Transverse colon (tissue), 4 donors: Measurements from ENCODE around the gene SGF29. TPM values are rescaled to one million over a fixed set of nuclear protein-coding genes. Genes with fewer than 3 reads are reported as not detected.

Experiments used
- DNase-seq: peaks from one replicate; pipeline ENCODE4 v3.0.0-alpha.2; 2019
- H3K27ac ChIP-seq, 4 donors: fragments of 200-600 bp; sonication (generic); 2 replicates each; pipeline ENCODE4 v1.5.1; 2016 to 2018; ENCODE audit warnings: inconsistent platforms in 4 of 4
- H3K27me3 ChIP-seq: fragments of 200-600 bp; sonication (generic); 2 replicates; pipeline ENCODE4 v1.5.1; 2017; ENCODE audit warnings: inconsistent platforms
- H3K36me3 ChIP-seq, 4 donors: fragments of 200-600 bp; sonication (generic); 2 replicates each; pipeline ENCODE4 v1.5.1; 2017 to 2019; ENCODE audit warnings: inconsistent platforms in 4 of 4
- H3K4me1 ChIP-seq, 4 donors: fragments of 200-600 bp; sonication (generic); 2 replicates each; pipeline ENCODE4 v1.5.1; 2017 to 2020; ENCODE audit warnings: inconsistent platforms in 4 of 4
- H3K4me3 ChIP-seq, 4 donors: fragments of 200-600 bp; sonication (generic); 1 replicate in 1 of 4; 2 replicates in 3 of 4; pipeline versions ENCODE4 v1.5.1 to v1.6.1; 2017 to 2019; ENCODE audit warnings: inconsistent platforms in 4 of 4
- H3K9me3 ChIP-seq, 2 donors: fragments of 200-600 bp; sonication (generic); 2 replicates each; pipeline ENCODE4 v1.5.1; 2017 to 2019; ENCODE audit warnings: inconsistent platforms in 2 of 2
- CTCF ChIP-seq, 5 experiments: fragments of 200-600 bp in 3 of 5; fragments of 450-650 bp in 2 of 5; sonication (generic) in 3 of 5; IDR thresholded peaks; 1 replicate in 2 of 5; 2 replicates in 3 of 5; pipeline ENCODE4 v1.5.1; 2016 to 2017; ENCODE audit warnings: antibody characterized with exemption in 5 of 5, inconsistent platforms in 3 of 5, mild to moderate bottlenecking in 2 of 5, moderate library complexity in 1 of 5
- EP300 ChIP-seq: sonication (generic); formaldehyde crosslinking; IDR thresholded peaks from one replicate; pipeline ENCODE4 v1.6.1; 2017; ENCODE audit warnings: antibody characterized with exemption, low read depth
- POLR2A ChIP-seq: fragments of 450-650 bp; IDR thresholded peaks from one replicate; pipeline ENCODE4 v1.6.1; 2016; ENCODE audit warnings: antibody characterized with exemption, mild to moderate bottlenecking, moderate library complexity
- POLR2AphosphoS5 ChIP-seq, 3 donors: sonication (generic); formaldehyde crosslinking; IDR thresholded peaks; one replicate each; pipeline ENCODE4 v1.6.1; 2016; ENCODE audit warnings: antibody characterized with exemption in 3 of 3
- WGBS, 2 donors: methylation state at CpG; one replicate each; pipeline ENCODE4 v1.1.5; 2018; ENCODE audit warnings: low coverage in 1 of 2; 5-methylcytosine and 5-hydroxymethylcytosine counted together
- in situ Hi-C, 4 donors: fragments of 200-750 bp; cut with MboI; loops; one replicate each; pipeline versions ENCODE4 v1.15.0 to v1.15.1; 2017; ENCODE audit warnings: low sequenced_read_pairs in 3 of 4, low pct_ligation_motif_present in 1 of 4, low pct_unique_long_range_greater_than_20kb in 1 of 4
- intact Hi-C: fragments of 100-400 bp; cut with DNase I; formaldehyde crosslinking; loops from one replicate; pipeline ENCODE4 v1.15.1; 2023; ENCODE audit warnings: low total_unique reads
- total RNA-seq, 4 donors: library from RNA; depleted of rRNA; stranded (reverse); fragments of >200 nt; gene quantifications; one replicate each; pipeline ENCODE4 v1.1.0, GENCODE V29; 2016

Gene SGF29
- 10 to 100 TPM; 22.1 to 95.0 (median 32.1) TPM for total RNA-seq

GRCh38 chr16:28553776-28554633, at the start of gene SGF29:
Gene SGF29 (plus strand): TSS chr16:28553920. CDS start chr16:28581070, 27,150 bp downstream.
- Histone ChIP-seq H3K9me3 (no peaks in the 10 kb centered on the region), H3K36me3 (peaks cover 0 to 11% (median 2%) of the 10 kb centered on the region in 4 donors), H3K4me3 (peak within 1 kb of the TSS; percentile 62 to 80 (median 66)), H3K4me1 (peaks cover 5 to 28% (median 13%) of the 10 kb centered on the region in 4 donors), H3K27me3 (no peaks in the 10 kb centered on the region), H3K27ac (peak within 1 kb of the TSS; percentile 97 to 99 (median 98))
- DNase-seq: peak; percentile 95
- TF ChIP-seq EP300 (no peak), POLR2AphosphoS5 (IDR thresholded peaks at IDR 0.05) (peak; percentile 95 to 99 (median 98)), CTCF (IDR thresholded peaks at IDR 0.05) (peak in 2 of 5 experiments; percentile 39), POLR2A (peak; percentile 94)
- intact Hi-C loops: loop anchor here (5.0 kb wide), 2 partner anchors 67 to 308 kb away; partner anchors contain the start of gene SH2B1
- in situ Hi-C loops: no loop called here
- WGBS, 2 donors: 0 to 2% methylated on average over 7 to 60 of the region's 88 CpGs

GRCh38 chr16:28504707-28505404, 48.9 kb upstream of the SGF29 start:
- no peak for DNase-seq
- H3K27ac ChIP-seq: no peak overlapping the region
- 51% methylated on average over 8 of the region's 8 CpGs; no CpG with 5 or more reads in 1 of the 2 donors for WGBS, 2 donors
- no peaks in the 10 kb centered on the region for H3K9me3 ChIP-seq
- no peaks in the 10 kb centered on the region for H3K36me3 ChIP-seq
- H3K27me3 ChIP-seq: no peaks in the 10 kb centered on the region
- in situ Hi-C loops: no loop called here
- H3K4me1 ChIP-seq: peaks cover 0 to 4% (median 0%) of the 10 kb centered on the region in 4 donors
- H3K4me3 ChIP-seq: no peak overlapping the region
- intact Hi-C loops: no loop called here
- no peak for TF ChIP-seq POLR2AphosphoS5 (IDR thresholded peaks at IDR 0.05)
- TF ChIP-seq POLR2A: no peak
- no peak for TF ChIP-seq EP300
- TF ChIP-seq CTCF (IDR thresholded peaks at IDR 0.05): no peak

- Histone ChIP-seq H3K9me3 (no peaks in the 10 kb centered on the region), H3K4me3 (no peak overlapping the region), H3K36me3 (no peaks in the 10 kb centered on the region), H3K27me3 (no peaks in the 10 kb centered on the region), H3K27ac (no peak overlapping the region), H3K4me1 (peaks cover 0 to 4% (median 0%) of the 10 kb centered on the region in 4 donors)
- TF ChIP-seq EP300 (no peak), CTCF (IDR thresholded peaks at IDR 0.05) (no peak), POLR2AphosphoS5 (IDR thresholded peaks at IDR 0.05) (no peak), POLR2A (no peak)
- WGBS, 2 donors: 69% methylated on average over 14 of the region's 14 CpGs; no CpG with 5 or more reads in 1 of the 2 donors
- in situ Hi-C loops: no loop called here
- intact Hi-C loops: no loop called here
- no peak for DNase-seq
Measured at GRCh38 chr16:28505489-28506137, 48.1 kb upstream of the SGF29 start.

- no peak overlapping the region for H3K4me3 ChIP-seq
- H3K9me3 ChIP-seq: no peaks in the 10 kb centered on the region
- in situ Hi-C loops (no loop called here), intact Hi-C loops (no loop called here)
- no peak for DNase-seq
- no peaks in the 10 kb centered on the region for H3K36me3 ChIP-seq
- 80 to 83% methylated on average over 1 to 3 of the region's 3 CpGs for WGBS, 2 donors
- H3K27me3 ChIP-seq: no peaks in the 10 kb centered on the region
- TF ChIP-seq CTCF (IDR thresholded peaks at IDR 0.05) (no peak), EP300 (no peak), POLR2A (no peak), POLR2AphosphoS5 (IDR thresholded peaks at IDR 0.05) (no peak)
- no peak overlapping the region for H3K27ac ChIP-seq
- no peaks in the 10 kb centered on the region for H3K4me1 ChIP-seq
Measured at GRCh38 chr16:28511031-28511430, 42.7 kb upstream of the SGF29 start.
